ENCODE results near the gene BICRAL.
A peak's percentile ranks its signal among the peaks of the same experiment; 100 is the strongest.
"Not testable (repeated sequence)": the region's sequence is repeated elsewhere in the genome, so short reads cannot be mapped to it uniquely, and the experiment has no call there.

Gene BICRAL

GRCh38 chr6:42864602-42865001, 82.8 kb downstream of the BICRAL start:
- H3K4me3 ChIP-seq (ENCODE audit: low read length), result no peak overlapping the region
- no peak for TF ChIP-seq CTCF (IDR thresholded peaks at IDR 0.05; ENCODE audit: insufficient read depth, low read depth, low read length, missing control alignments)
- no peak for DNase-seq (ENCODE audit: low read depth)

- no peak for TF ChIP-seq CTCF (IDR thresholded peaks at IDR 0.05; ENCODE audit: insufficient read depth, low read depth, low read length, missing control alignments)
- H3K4me3 ChIP-seq (ENCODE audit: low read length), result no peak overlapping the region
- no peak for DNase-seq (ENCODE audit: low read depth)
Measured at GRCh38 chr6:42870145-42870936, 88.5 kb downstream of the BICRAL start.

GRCh38 chr6:42871711-42872110, 89.9 kb downstream of the BICRAL start:
- no peak for DNase-seq (ENCODE audit: low read depth)
- no peak for TF ChIP-seq CTCF (IDR thresholded peaks at IDR 0.05; ENCODE audit: insufficient read depth, low read depth, low read length, missing control alignments)
- H3K4me3 ChIP-seq (ENCODE audit: low read length), result no peak overlapping the region

GRCh38 chr6:42873313-42873712, 91.5 kb downstream of the BICRAL start:
- H3K4me3 ChIP-seq (ENCODE audit: low read length), result no peak overlapping the region
- TF ChIP-seq CTCF (IDR thresholded peaks at IDR 0.05; ENCODE audit: insufficient read depth, low read depth, low read length, missing control alignments), result no peak
- no peak for DNase-seq (ENCODE audit: low read depth)

GRCh38 chr6:42877695-42878094, 95.8 kb downstream of the BICRAL start:
- H3K4me3 ChIP-seq (ENCODE audit: low read length), result no peak overlapping the region
- TF ChIP-seq CTCF (IDR thresholded peaks at IDR 0.05; ENCODE audit: insufficient read depth, low read depth, low read length, missing control alignments), result no peak
- no peak for DNase-seq (ENCODE audit: low read depth)

GRCh38 chr6:42879372-42880239, 97.8 kb downstream of the BICRAL start, which contains the start of gene RPL7L1:
RPL7L1 (plus strand) TSS chr6:42879616; CDS start chr6:42879911, 295 bp downstream.
- peak; percentile 86 for DNase-seq (ENCODE audit: low read depth)
- no peak for TF ChIP-seq CTCF (IDR thresholded peaks at IDR 0.05; ENCODE audit: insufficient read depth, low read depth, low read length, missing control alignments)
- H3K4me3 ChIP-seq (ENCODE audit: low read length), result peak within 1 kb of the TSS; percentile 99

GRCh38 chr6:42880240-42880817, 98.5 kb downstream of the BICRAL start:
- peak overlapping the region; percentile 99 for H3K4me3 ChIP-seq (ENCODE audit: low read length)
- not testable (repeated sequence) for DNase-seq (ENCODE audit: low read depth)

- DNase-seq (ENCODE audit: low read depth), result not testable (repeated sequence)
- H3K4me3 ChIP-seq (ENCODE audit: low read length), result peak overlapping the region; percentile 99
Measured at GRCh38 chr6:42880871-42881270, 99.0 kb downstream of the BICRAL start.
